Measurements from ENCODE around the gene ACAN.

GRCh38 chr15:88805031-88805780 is 2.0 kb downstream of the ACAN start:
- TF ChIP-seq EZH2 (IDR thresholded peaks at IDR 0.05) (no peak), FOXP2 (optimal IDR thresholded peaks at IDR 0.05; ENCODE audit: control extremely low read depth, extremely low read length, insufficient read depth) (no peak)

All from SK-N-MC (cell line).